Central memory CD8-positive, alpha-beta T cell (primary cell): ENCODE results near the gene C3orf18.
A peak's percentile ranks its signal among the peaks of the same experiment; 100 is the strongest.

Experiments
- ATAC-seq: fragments of 150-1000 bp; cut with Tn5 transposase; replicated peaks from 2 replicates; pipeline ENCODE4 v1.10.0; 2022; ENCODE audit warnings: mild to moderate bottlenecking, moderate FRiP score, moderate number of reproducible peaks; ENCODE audit not compliant: poor library complexity, severe bottlenecking; ENCODE audit errors: extremely low read depth
- DNase-seq, 2 donors: peaks; one replicate each; pipeline ENCODE4 v3.0.0; 2021; ENCODE audit warnings: low spot score in 2 of 2
- H3K27ac Mint-ChIP-seq: one replicate; pipeline ENCODE4 v1.8.0; 2022; ENCODE audit warnings: low read depth, mild to moderate bottlenecking, moderate library complexity, mixed read lengths
- H3K27me3 Mint-ChIP-seq: one replicate; pipeline ENCODE4 v1.8.0; 2022; ENCODE audit warnings: mixed read lengths
- H3K36me3 Mint-ChIP-seq: one replicate; pipeline ENCODE4 v1.8.0; 2022; ENCODE audit warnings: mild to moderate bottlenecking, moderate library complexity, mixed read lengths; ENCODE audit not compliant: insufficient read depth
- H3K4me1 Mint-ChIP-seq: one replicate; pipeline ENCODE4 v1.8.0; 2022; ENCODE audit warnings: mixed read lengths
- H3K4me3 Mint-ChIP-seq: one replicate; pipeline ENCODE4 v1.8.0; 2022; ENCODE audit warnings: mild to moderate bottlenecking, moderate library complexity, mixed read lengths
- H3K9me3 Mint-ChIP-seq: one replicate; pipeline ENCODE4 v1.8.0; 2022; ENCODE audit warnings: mixed read lengths

Gene C3orf18

GRCh38 chr3:50567386-50568167 is at the start of gene C3orf18:
TSS of gene C3orf18 (minus strand) at chr3:50567747. CDS start at chr3:50565699, 2,048 bp downstream.
- Mint-ChIP-seq H3K9me3 (no peaks in the 10 kb centered on the region), H3K4me3 (peak within 1 kb of the TSS; percentile 88), H3K27me3 (no peaks in the 10 kb centered on the region), H3K27ac (peak within 1 kb of the TSS; percentile 91), H3K36me3 (peaks cover 16% of the 10 kb centered on the region), H3K4me1 (peaks cover 56% of the 10 kb centered on the region)
- DNase-seq, result peak; percentile 86 to 91
- peak; percentile 79 for ATAC-seq

GRCh38 chr3:50616770-50617095 is 49.2 kb upstream of the C3orf18 start:
- Mint-ChIP-seq H3K36me3 (peaks cover 19% of the 10 kb centered on the region), H3K4me1 (peaks cover 65% of the 10 kb centered on the region), H3K9me3 (no peaks in the 10 kb centered on the region), H3K27me3 (no peaks in the 10 kb centered on the region), H3K27ac (peak overlapping the region; percentile 86), H3K4me3 (peak overlapping the region; percentile 92)
- peak; percentile 94 for DNase-seq
- peak; percentile 65 for ATAC-seq

- DNase-seq (peak; percentile 65 to 71), ATAC-seq (peak; percentile 67)
- no peaks in the 10 kb centered on the region for H3K9me3 Mint-ChIP-seq
- H3K27me3 Mint-ChIP-seq, result no peaks in the 10 kb centered on the region
- peak overlapping the region; percentile 86 for H3K27ac Mint-ChIP-seq
- H3K4me1 Mint-ChIP-seq, result peaks cover 66% of the 10 kb centered on the region
- peak overlapping the region; percentile 92 for H3K4me3 Mint-ChIP-seq
- H3K36me3 Mint-ChIP-seq, result peaks cover 21% of the 10 kb centered on the region
Observed at GRCh38 chr3:50616003-50616769, 48.6 kb upstream of the C3orf18 start.

- DNase-seq, result no peak
- Mint-ChIP-seq H3K9me3 (no peaks in the 10 kb centered on the region), H3K36me3 (peaks cover 22% of the 10 kb centered on the region), H3K4me1 (peaks cover 66% of the 10 kb centered on the region), H3K27ac (no peak overlapping the region), H3K27me3 (no peaks in the 10 kb centered on the region), H3K4me3 (no peak overlapping the region)
- no peak for ATAC-seq
Observed at GRCh38 chr3:50615190-50615589, 47.6 kb upstream of the C3orf18 start.

GRCh38 chr3:50612970-50613846 is 45.7 kb upstream of the C3orf18 start:
- H3K4me3 Mint-ChIP-seq, result peak overlapping the region; percentile 97
- peaks cover 37% of the 10 kb centered on the region for H3K36me3 Mint-ChIP-seq
- H3K27me3 Mint-ChIP-seq, result no peaks in the 10 kb centered on the region
- no peaks in the 10 kb centered on the region for H3K9me3 Mint-ChIP-seq
- H3K27ac Mint-ChIP-seq, result peak overlapping the region; percentile 98
- DNase-seq, result no peak
- no peak for ATAC-seq
- peaks cover 70% of the 10 kb centered on the region for H3K4me1 Mint-ChIP-seq

GRCh38 chr3:50612234-50612882 is 44.8 kb upstream of the C3orf18 start:
- no peak for DNase-seq
- Mint-ChIP-seq H3K27me3 (no peaks in the 10 kb centered on the region), H3K4me3 (peak overlapping the region; percentile 97), H3K9me3 (no peaks in the 10 kb centered on the region), H3K36me3 (peaks cover 44% of the 10 kb centered on the region), H3K4me1 (peaks cover 74% of the 10 kb centered on the region), H3K27ac (peak overlapping the region; percentile 98)
- no peak for ATAC-seq

GRCh38 chr3:50611464-50612233 is 44.1 kb upstream of the C3orf18 start, which contains the start of gene CISH:
TSS of gene CISH (minus strand) at chr3:50611774. CDS start at chr3:50611650, 124 bp downstream.
- Mint-ChIP-seq H3K4me1 (peaks cover 81% of the 10 kb centered on the region), H3K36me3 (peaks cover 46% of the 10 kb centered on the region)

GRCh38 chr3:50610992-50611463 is 43.5 kb upstream of the C3orf18 start:
- DNase-seq, result no peak
- Mint-ChIP-seq H3K4me1 (peaks cover 81% of the 10 kb centered on the region), H3K36me3 (peaks cover 47% of the 10 kb centered on the region), H3K27me3 (no peaks in the 10 kb centered on the region), H3K27ac (peak overlapping the region; percentile 98), H3K9me3 (no peaks in the 10 kb centered on the region), H3K4me3 (peak overlapping the region; percentile 97)
- no peak for ATAC-seq

More at GRCh38 chr3:50611464-50612233, 44.1 kb upstream of the C3orf18 start, which contains the start of gene CISH:
- Mint-ChIP-seq H3K4me3 (peak within 1 kb of the TSS; percentile 97), H3K9me3 (no peaks in the 10 kb centered on the region), H3K27me3 (no peaks in the 10 kb centered on the region), H3K27ac (peak within 1 kb of the TSS; percentile 98)
- DNase-seq (peak; percentile 83 to 85), ATAC-seq (peak; percentile 59)

- DNase-seq, result no peak
- H3K27ac Mint-ChIP-seq, result peak overlapping the region; percentile 98
- H3K36me3 Mint-ChIP-seq, result peaks cover 49% of the 10 kb centered on the region
- no peak for ATAC-seq
- H3K4me3 Mint-ChIP-seq, result peak overlapping the region; percentile 97
- peaks cover 82% of the 10 kb centered on the region for H3K4me1 Mint-ChIP-seq
- H3K27me3 Mint-ChIP-seq, result no peaks in the 10 kb centered on the region
- H3K9me3 Mint-ChIP-seq, result no peaks in the 10 kb centered on the region
Observed at GRCh38 chr3:50610181-50610971, 42.8 kb upstream of the C3orf18 start.

- H3K4me1 Mint-ChIP-seq, result peaks cover 88% of the 10 kb centered on the region
- peaks cover 51% of the 10 kb centered on the region for H3K36me3 Mint-ChIP-seq
- DNase-seq, result no peak
- peak overlapping the region; percentile 98 for H3K27ac Mint-ChIP-seq
- H3K4me3 Mint-ChIP-seq, result peak overlapping the region; percentile 97
- H3K27me3 Mint-ChIP-seq, result no peaks in the 10 kb centered on the region
- no peak for ATAC-seq
- no peaks in the 10 kb centered on the region for H3K9me3 Mint-ChIP-seq
Observed at GRCh38 chr3:50609763-50610085, 42.2 kb upstream of the C3orf18 start.
